Colonic mucosa (tissue), 4 donors: ENCODE results near the gene PSAT1. TPM values are rescaled to one million over a fixed set of nuclear protein-coding genes. Genes with fewer than 3 reads are reported as not detected.
A peak's percentile ranks its signal among the peaks of the same experiment; 100 is the strongest.

Experiments
- DNase-seq: peaks from one replicate; pipeline ENCODE4 v3.0.0-alpha.2; 2020
- H3K27ac ChIP-seq: fragments of 200-600 bp; one replicate; pipeline ENCODE4 v1.8.0; 2021
- H3K27me3 ChIP-seq: fragments of 200-600 bp; one replicate; pipeline ENCODE4 v1.8.0; 2021
- H3K36me3 ChIP-seq: fragments of 200-600 bp; one replicate; pipeline ENCODE4 v1.8.0; 2021
- H3K4me1 ChIP-seq: fragments of 200-600 bp; one replicate; pipeline ENCODE4 v1.8.0; 2021; ENCODE audit warnings: mild to moderate bottlenecking
- H3K4me3 ChIP-seq: fragments of 200-600 bp; one replicate; pipeline ENCODE4 v1.8.0; 2021
- H3K9ac ChIP-seq, 2 donors: one replicate each; pipeline ENCODE4 v1.7.0; 2013; ENCODE audit warnings: control low read depth in 2 of 2, low read depth in 2 of 2, low read length in 2 of 2
- H3K9me3 ChIP-seq: fragments of 200-600 bp; one replicate; pipeline ENCODE4 v1.8.0; 2021
- CTCF ChIP-seq: fragments of 200-600 bp; IDR thresholded peaks from one replicate; pipeline ENCODE4 v1.8.0; 2022; ENCODE audit warnings: antibody characterized with exemption, mild to moderate bottlenecking
- intact Hi-C: fragments of 100-400 bp; cut with DNase I; formaldehyde crosslinking; loops from one replicate; pipeline ENCODE4 v1.14.1; 2022
- total RNA-seq, 2 donors: library from RNA; stranded (reverse); fragmentation: NEBNext Ultra II Directional in 1 of 2; extraction: Animal tissue kit (Norgen Biotek cat#: 25700) in 1 of 2; gene quantifications; one replicate each; pipeline ENCODE4 v1.2.1, GENCODE V29; 2021
- donor health status: healthy.
- donor health status: DM: no; HTN: no; CAD: no.
- donor health status: DM: no; HTN: no; CAD: no.

Gene PSAT1
- total RNA-seq, 2 donors from 2014 or later: 7.5 to 28.5 TPM

GRCh38 chr9:78358329-78359051, 61.6 kb downstream of the PSAT1 start:
- Histone ChIP-seq H3K36me3 (no peaks in the 10 kb centered on the region), H3K4me3 (no peak overlapping the region), H3K9ac (no peak overlapping the region), H3K9me3 (no peaks in the 10 kb centered on the region), H3K27ac (no peak overlapping the region), H3K4me1 (no peaks in the 10 kb centered on the region), H3K27me3 (no peaks in the 10 kb centered on the region)
- TF ChIP-seq CTCF: no peak
- intact Hi-C loops: no loop called here
- DNase-seq: no peak

DNA sequence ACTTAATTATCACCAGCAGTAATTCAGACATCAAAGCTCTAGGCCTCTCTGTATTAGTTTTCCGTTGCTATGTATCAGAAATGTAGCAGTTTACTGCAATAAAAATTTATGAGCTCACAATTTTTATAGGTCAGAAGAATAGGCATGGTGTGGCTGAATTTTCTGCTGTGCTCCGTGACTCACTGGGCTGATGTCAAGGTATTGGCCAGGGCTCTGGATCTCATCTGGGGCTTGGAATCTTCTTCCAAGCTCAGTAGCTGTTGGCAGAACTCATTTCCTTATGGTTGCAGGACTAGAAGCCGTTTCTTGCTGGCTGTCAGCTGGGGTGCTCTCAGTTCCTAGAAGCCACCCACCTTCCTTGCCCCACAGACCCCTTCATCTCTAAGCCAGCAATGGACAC, 66.3 kb downstream of the PSAT1 start:
- DNase-seq: no peak
- Histone ChIP-seq H3K9ac (no peak overlapping the region), H3K27ac (no peak overlapping the region), H3K27me3 (no peaks in the 10 kb centered on the region), H3K4me1 (no peaks in the 10 kb centered on the region), H3K4me3 (no peak overlapping the region), H3K36me3 (no peaks in the 10 kb centered on the region), H3K9me3 (no peaks in the 10 kb centered on the region)
- no peak for TF ChIP-seq CTCF
- intact Hi-C loops: no loop called here

- Histone ChIP-seq H3K4me3 (no peak overlapping the region), H3K27me3 (peaks cover 6% of the 10 kb centered on the region), H3K4me1 (no peaks in the 10 kb centered on the region), H3K9me3 (no peaks in the 10 kb centered on the region), H3K36me3 (no peaks in the 10 kb centered on the region), H3K27ac (no peak overlapping the region), H3K9ac (no peak overlapping the region)
- intact Hi-C loops: no loop called here
- peak; percentile 45 for TF ChIP-seq CTCF
- DNase-seq: no peak
These were observed 69.1 kb downstream of the PSAT1 start for GRCh38 chr9:78365748-78366697.

GRCh38 chr9:78366827-78367226, 69.9 kb downstream of the PSAT1 start:
- Histone ChIP-seq H3K4me3 (no peak overlapping the region), H3K27me3 (peaks cover 7% of the 10 kb centered on the region), H3K36me3 (no peaks in the 10 kb centered on the region), H3K27ac (no peak overlapping the region), H3K9ac (no peak overlapping the region), H3K4me1 (no peaks in the 10 kb centered on the region), H3K9me3 (no peaks in the 10 kb centered on the region)
- intact Hi-C loops: no loop called here
- no peak for TF ChIP-seq CTCF
- DNase-seq: no peak

- H3K4me1 ChIP-seq: no peaks in the 10 kb centered on the region
- no peak overlapping the region for H3K27ac ChIP-seq
- H3K9me3 ChIP-seq: no peaks in the 10 kb centered on the region
- TF ChIP-seq CTCF: no peak
- peaks cover 7% of the 10 kb centered on the region for H3K27me3 ChIP-seq
- H3K9ac ChIP-seq: no peak overlapping the region
- DNase-seq: no peak
- intact Hi-C loops: loop anchor here (2.0 kb wide), 1 partner anchor 105 kb away; no protein-coding TSS in a partner anchor
- no peaks in the 10 kb centered on the region for H3K36me3 ChIP-seq
- no peak overlapping the region for H3K4me3 ChIP-seq
These were observed 71.3 kb downstream of the PSAT1 start for GRCh38 chr9:78368236-78368635.
